NCI-H1105 (cell line): ENCODE measurements around the gene PAK2.
"Not testable (repeated sequence)": the region's sequence is repeated elsewhere in the genome, so short reads cannot be mapped to it uniquely, and the experiment has no call there.

ENCODE experiments used
- DNase-seq: peaks from one replicate; lab custom pipeline; 2025; lab: John Stamatoyannopoulos, UW

The PAK2 gene

GRCh38 chr3:196736670-196737374, 2.8 kb upstream of the PAK2 start:
- no peak for DNase-seq

GRCh38 chr3:196737655-196738054, 2.0 kb upstream of the PAK2 start:
- no peak for DNase-seq

GRCh38 chr3:196740481-196741248, 1.0 kb downstream of the PAK2 start:
- DNase-seq, result peak; percentile 56

GRCh38 chr3:196741249-196741889, 1.7 kb downstream of the PAK2 start:
- DNase-seq, result no peak

GRCh38 chr3:196743569-196743968, 3.9 kb downstream of the PAK2 start:
- not testable (repeated sequence) for DNase-seq

- DNase-seq, result no peak
These were observed 9.5 kb downstream of the PAK2 start for GRCh38 chr3:196749125-196749524.

GRCh38 chr3:196753201-196753600, 13.5 kb downstream of the PAK2 start:
- DNase-seq, result no peak

GRCh38 chr3:196754091-196754981, 14.7 kb downstream of the PAK2 start:
- no peak for DNase-seq

- DNase-seq, result no peak
These were observed 17.1 kb downstream of the PAK2 start for GRCh38 chr3:196756732-196757131.

- DNase-seq, result no peak
These were observed 18.5 kb downstream of the PAK2 start for GRCh38 chr3:196757876-196758739.

- no peak for DNase-seq
These were observed 23.5 kb downstream of the PAK2 start for GRCh38 chr3:196763179-196763578.

GRCh38 chr3:196765454-196765853, 25.8 kb downstream of the PAK2 start:
- DNase-seq, result no peak

- DNase-seq, result no peak
These were observed 31.4 kb downstream of the PAK2 start for GRCh38 chr3:196771067-196771466.

- DNase-seq, result no peak
These were observed 32.4 kb downstream of the PAK2 start for GRCh38 chr3:196772102-196772501.

- no peak for DNase-seq
These were observed 33.2 kb downstream of the PAK2 start for GRCh38 chr3:196772897-196773296.

- no peak for DNase-seq
These were observed 34.6 kb downstream of the PAK2 start for GRCh38 chr3:196774191-196774820.

- DNase-seq, result no peak
These were observed 35.3 kb downstream of the PAK2 start for GRCh38 chr3:196774848-196775422.

GRCh38 chr3:196775938-196776337, 36.3 kb downstream of the PAK2 start:
- DNase-seq, result no peak

GRCh38 chr3:196777836-196778235, 38.2 kb downstream of the PAK2 start:
- DNase-seq, result no peak

- no peak for DNase-seq
These were observed 39.1 kb downstream of the PAK2 start for GRCh38 chr3:196778755-196779154.
